Ectodermal cell (in vitro differentiated cells): ENCODE measurements around the gene COX8A.
A peak's percentile ranks its signal among the peaks of the same experiment; 100 is the strongest.
"Not testable (repeated sequence)": the region's sequence is repeated elsewhere in the genome, so short reads cannot be mapped to it uniquely, and the experiment has no call there.

Experiments used
- H3K27ac ChIP-seq: 2 replicates; pipeline ENCODE4 v1.7.0; 2013; ENCODE audit warnings: mild to moderate bottlenecking, low read depth, low read length; ENCODE audit not compliant: insufficient read depth, poor library complexity, severe bottlenecking
- H3K27me3 ChIP-seq: 2 replicates; pipeline ENCODE4 v1.7.0; 2013; ENCODE audit warnings: mild to moderate bottlenecking, low read length; ENCODE audit not compliant: insufficient read depth, control insufficient read depth, poor library complexity, severe bottlenecking
- H3K36me3 ChIP-seq: one replicate; pipeline ENCODE4 v1.7.0; 2013; ENCODE audit warnings: low read length; ENCODE audit not compliant: control insufficient read depth, insufficient read depth
- H3K4me1 ChIP-seq: one replicate; pipeline ENCODE4 v1.7.0; 2013; ENCODE audit warnings: low read length; ENCODE audit not compliant: control insufficient read depth, insufficient read depth
- H3K4me3 ChIP-seq: 2 replicates; pipeline ENCODE4 v1.7.0; 2013; ENCODE audit warnings: low read depth, low read length, control low read depth; ENCODE audit not compliant: insufficient read depth
- H3K9me3 ChIP-seq: 2 replicates; pipeline ENCODE4 v1.7.0; 2013; ENCODE audit warnings: mild to moderate bottlenecking, low read length, moderate library complexity; ENCODE audit not compliant: control insufficient read depth
- WGBS, 2 experiments: methylation state at CpG; one replicate each; pipeline ENCODE4 v1.1.7; 2013; ENCODE audit warnings: missing lambda C conversion rate in 2 of 2; 5-methylcytosine and 5-hydroxymethylcytosine counted together

The COX8A gene

DNA sequence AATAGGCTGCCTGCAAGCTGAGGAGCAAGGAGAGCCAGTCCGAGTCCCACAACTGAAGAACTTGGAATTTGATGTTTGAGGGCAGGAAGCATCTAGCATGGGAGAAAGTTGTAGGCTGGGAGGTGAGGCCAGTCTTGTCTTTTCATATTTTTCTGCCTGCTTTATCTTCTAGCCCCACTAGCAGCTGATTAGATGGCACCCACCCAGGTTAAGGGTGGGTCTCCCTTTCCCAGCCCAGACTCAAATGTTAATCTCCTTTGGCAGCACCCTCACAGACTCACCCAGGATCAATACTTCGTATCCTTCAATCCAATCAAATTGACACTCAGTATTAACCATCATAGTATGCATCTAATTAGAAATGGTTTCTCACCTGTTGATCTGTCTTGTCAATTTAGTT is 5.0 kb upstream of the COX8A start:
- no peak overlapping the region for H3K4me3 ChIP-seq
- H3K4me1 ChIP-seq = no peaks in the 10 kb centered on the region
- 90 to 91% methylated on average over 2 of the region's 2 CpGs for WGBS, 2 experiments
- H3K27me3 ChIP-seq = peaks cover 8% of the 10 kb centered on the region
- H3K36me3 ChIP-seq = no peaks in the 10 kb centered on the region
- no peaks in the 10 kb centered on the region for H3K9me3 ChIP-seq
- H3K27ac ChIP-seq = no peak overlapping the region

DNA sequence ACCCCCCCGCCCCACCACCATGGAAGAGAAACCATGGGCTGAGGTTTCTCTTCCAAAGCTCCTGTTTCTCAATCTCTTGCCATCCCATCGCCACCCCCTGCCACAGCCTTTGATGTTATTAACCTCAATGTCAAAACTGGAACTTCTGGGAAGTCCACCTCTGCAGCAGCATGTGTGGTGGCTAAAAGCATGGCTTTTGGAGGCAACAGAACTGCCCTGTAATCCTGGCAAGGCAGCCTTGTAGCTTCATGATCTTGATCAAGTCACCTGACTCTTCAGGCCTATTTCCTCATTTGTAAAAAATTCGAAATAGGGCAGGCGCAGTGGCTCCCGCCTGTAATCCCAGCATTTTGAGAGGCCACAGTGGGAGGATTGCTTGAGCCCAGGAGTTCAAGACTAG is 3.5 kb upstream of the COX8A start:
- no peaks in the 10 kb centered on the region for H3K36me3 ChIP-seq
- no peaks in the 10 kb centered on the region for H3K9me3 ChIP-seq
- no peak overlapping the region for H3K4me3 ChIP-seq
- peaks cover 2% of the 10 kb centered on the region for H3K4me1 ChIP-seq
- whole genome bisulfite sequencing, 2 experiments = 82 to 88% methylated on average over 5 of the region's 5 CpGs
- H3K27ac ChIP-seq = no peak overlapping the region
- H3K27me3 ChIP-seq = peaks cover 8% of the 10 kb centered on the region

DNA sequence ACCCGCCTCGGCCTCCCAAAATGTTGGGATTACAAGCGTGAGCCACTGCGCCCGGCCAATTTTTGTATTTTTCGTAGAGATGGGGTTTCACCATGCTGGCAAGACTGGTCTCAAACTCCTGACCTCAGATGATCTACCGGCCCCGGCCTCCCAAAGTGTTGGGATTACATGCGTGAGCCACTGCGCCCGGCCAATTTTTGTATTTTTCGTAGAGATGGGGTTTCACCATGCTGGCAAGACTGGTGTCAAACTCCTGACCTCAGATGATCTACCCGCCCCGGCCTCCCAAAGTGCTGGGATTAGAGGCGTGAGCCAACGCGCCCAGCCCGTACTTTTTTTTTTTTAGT is 535 bp upstream of the COX8A start:
- H3K36me3 ChIP-seq, H3K27ac ChIP-seq, H3K27me3 ChIP-seq, H3K9me3 ChIP-seq: not testable (repeated sequence)
- H3K4me3 ChIP-seq = peak overlapping the region; percentile 77
- WGBS, 2 experiments = 82 to 86% methylated on average over 18 of the region's 18 CpGs
- H3K4me1 ChIP-seq = peaks cover 14% of the 10 kb centered on the region

DNA sequence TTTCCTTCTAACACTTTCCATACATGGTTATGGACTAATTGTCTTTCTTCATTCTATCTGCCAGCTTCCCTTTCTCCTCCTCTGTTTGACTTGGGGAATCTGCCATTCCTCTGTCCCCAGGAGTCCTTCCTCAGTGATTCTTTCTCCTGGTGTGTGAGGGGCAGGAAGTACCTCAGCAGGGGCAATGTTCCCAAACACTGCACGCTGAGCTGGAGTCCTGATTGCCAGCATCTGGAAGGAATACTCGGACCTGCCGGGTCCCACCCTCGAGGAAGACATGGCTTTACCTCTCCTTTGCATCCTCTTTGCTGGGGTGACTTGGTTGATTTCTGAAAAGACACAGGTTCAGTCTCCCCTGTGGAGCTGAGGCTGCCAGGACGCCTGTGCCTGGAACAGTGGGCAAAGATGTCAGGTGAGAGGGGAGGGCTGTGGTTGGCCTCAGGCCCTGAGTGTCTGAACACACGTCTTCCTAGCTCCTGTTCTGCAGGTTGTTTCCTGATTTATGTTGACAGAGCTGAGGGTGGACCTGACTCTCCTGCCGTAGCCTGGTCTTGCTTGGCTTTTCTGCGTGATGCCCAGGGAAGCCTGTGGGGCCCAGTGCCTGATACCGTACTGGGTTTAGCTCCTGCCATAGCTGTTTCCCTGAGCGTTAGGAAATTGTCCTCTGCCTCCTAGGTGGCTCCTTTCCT is 4.3 kb downstream of the COX8A start:
- H3K27ac ChIP-seq = no peak overlapping the region
- no peaks in the 10 kb centered on the region for H3K27me3 ChIP-seq
- H3K4me3 ChIP-seq = no peak overlapping the region
- H3K36me3 ChIP-seq = no peaks in the 10 kb centered on the region
- WGBS, 2 experiments = 52 to 59% methylated on average over 10 of the region's 10 CpGs
- H3K4me1 ChIP-seq = peaks cover 14% of the 10 kb centered on the region
- no peaks in the 10 kb centered on the region for H3K9me3 ChIP-seq

GRCh38 chr11:63979426-63979825 is 5.0 kb downstream of the COX8A start:
- Histone ChIP-seq H3K4me1 (peaks cover 14% of the 10 kb centered on the region), H3K27ac (no peak overlapping the region), H3K4me3 (no peak overlapping the region), H3K27me3 (no peaks in the 10 kb centered on the region), H3K9me3 (no peaks in the 10 kb centered on the region), H3K36me3 (no peaks in the 10 kb centered on the region)
- WGBS, 2 experiments = 93 to 97% methylated on average over 5 of the region's 5 CpGs

DNA sequence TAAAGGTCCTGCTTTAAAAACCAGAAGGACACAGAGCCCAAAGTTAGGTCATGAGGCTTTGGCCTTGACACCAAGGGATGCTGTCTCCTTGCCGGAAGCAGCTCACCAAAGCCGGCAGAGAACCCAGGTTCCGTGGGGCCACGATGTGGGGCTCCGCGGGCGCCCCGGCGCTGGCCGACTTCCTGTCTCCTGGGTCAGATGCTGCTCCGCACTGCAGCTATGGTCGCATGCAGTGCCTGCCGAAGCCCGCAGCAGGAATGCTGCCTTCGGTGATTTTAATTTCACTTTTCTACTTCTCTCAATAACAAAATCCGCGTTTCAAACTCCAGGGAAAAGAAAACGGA is 11.4 kb downstream of the COX8A start:
- Histone ChIP-seq H3K27ac (peak overlapping the region; percentile 98), H3K4me1 (peaks cover 11% of the 10 kb centered on the region), H3K27me3 (no peaks in the 10 kb centered on the region), H3K9me3 (no peaks in the 10 kb centered on the region), H3K36me3 (peaks cover 6% of the 10 kb centered on the region), H3K4me3 (peak overlapping the region; percentile 91)
- WGBS, 2 experiments = 33 to 41% methylated on average over 18 of the region's 18 CpGs

DNA sequence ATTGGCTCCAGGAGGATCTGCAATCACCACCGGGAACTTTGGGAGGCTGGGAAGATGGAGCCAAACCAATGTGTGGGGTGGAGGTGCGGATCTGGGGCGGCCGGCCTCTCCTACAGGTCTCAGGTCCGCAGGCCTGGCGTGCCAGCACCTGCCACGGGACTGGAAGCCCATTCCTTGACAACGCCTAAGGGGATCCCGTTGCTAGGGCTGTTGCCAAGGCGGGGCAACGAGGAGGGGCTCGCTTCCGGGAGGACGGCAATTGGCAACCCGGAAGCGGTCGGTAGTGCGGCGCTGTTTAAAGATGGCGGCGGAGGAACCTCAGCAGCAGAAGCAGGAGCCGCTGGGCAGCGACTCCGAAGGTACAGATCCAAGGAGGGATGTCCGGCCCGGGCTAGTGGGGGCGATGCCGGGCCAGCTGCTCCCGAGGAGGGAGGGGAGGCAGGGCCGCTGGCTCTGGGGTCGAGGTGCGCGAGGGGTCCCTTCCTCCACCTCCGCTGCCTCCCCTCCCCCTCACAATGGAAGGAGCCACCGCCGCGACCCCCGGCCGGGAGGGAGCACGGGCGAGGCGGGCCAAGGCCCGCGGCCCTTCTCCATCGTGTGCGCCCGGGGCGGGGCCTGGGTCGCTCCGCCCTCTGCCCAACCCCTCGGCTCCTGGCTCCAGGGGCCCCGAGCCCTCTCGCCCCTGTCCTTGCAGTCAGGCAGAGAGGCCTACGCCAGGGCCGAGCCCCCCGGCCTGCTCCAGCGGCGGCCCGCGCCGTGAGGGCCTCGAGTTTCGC is 11.9 kb downstream of the COX8A start, which contains the start of gene OTUB1:
Gene OTUB1 (plus strand): TSS at position 283 of the 776 bp plus-strand sequence. CDS start 19 bp downstream, at position 302.
- Histone ChIP-seq H3K27ac (peak within 1 kb of the TSS; percentile 98), H3K36me3 (peaks cover 8% of the 10 kb centered on the region), H3K9me3 (no peaks in the 10 kb centered on the region), H3K27me3 (no peaks in the 10 kb centered on the region), H3K4me3 (peak within 1 kb of the TSS; percentile 91), H3K4me1 (peaks cover 11% of the 10 kb centered on the region)
- WGBS, 2 experiments = 0 to 1% methylated on average over 63 of the region's 63 CpGs

DNA sequence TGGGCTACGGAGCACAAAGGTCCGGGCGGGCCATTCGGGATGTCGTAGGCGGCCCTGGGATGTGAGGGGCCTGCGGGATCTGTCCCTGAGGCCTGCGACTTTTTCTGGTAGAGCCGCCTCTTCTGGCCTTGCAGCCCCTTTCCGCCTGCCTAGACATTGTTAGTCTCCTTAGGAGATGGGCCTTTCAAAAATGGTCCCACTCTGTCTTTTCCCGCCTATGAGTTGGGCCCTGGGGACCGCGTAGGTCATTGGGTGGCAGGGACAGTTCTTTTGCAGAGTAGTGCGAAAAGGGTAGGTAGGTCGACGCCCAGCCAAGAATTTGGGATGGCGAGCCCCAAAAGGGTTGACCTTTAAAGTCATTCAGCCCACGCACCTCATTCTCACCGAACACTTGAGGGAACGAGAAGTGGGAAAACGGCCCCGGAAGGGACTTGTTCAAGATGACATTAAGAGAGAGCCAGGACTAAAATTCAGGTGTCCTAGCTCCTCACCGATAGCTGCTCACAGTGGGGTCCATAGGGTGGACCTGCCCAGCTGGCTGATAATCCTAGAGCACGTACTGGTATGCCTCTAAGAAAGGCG is 12.6 kb downstream of the COX8A start:
- Histone ChIP-seq H3K27me3 (no peaks in the 10 kb centered on the region), H3K36me3 (peaks cover 11% of the 10 kb centered on the region), H3K4me3 (peak overlapping the region; percentile 91), H3K4me1 (peaks cover 11% of the 10 kb centered on the region), H3K27ac (peak overlapping the region; percentile 98), H3K9me3 (no peaks in the 10 kb centered on the region)
- 42% methylated on average over 25 of the region's 25 CpGs for WGBS, 2 experiments

GRCh38 chr11:63991558-63991957 is 17.1 kb downstream of the COX8A start:
- Histone ChIP-seq H3K27me3 (no peaks in the 10 kb centered on the region), H3K9me3 (no peaks in the 10 kb centered on the region), H3K27ac (no peak overlapping the region), H3K4me1 (peaks cover 8% of the 10 kb centered on the region), H3K36me3 (peaks cover 11% of the 10 kb centered on the region), H3K4me3 (no peak overlapping the region)
- WGBS, 2 experiments = 95 to 96% methylated on average over 10 of the region's 10 CpGs

- Histone ChIP-seq H3K4me1 (peaks cover 8% of the 10 kb centered on the region), H3K4me3 (no peak overlapping the region), H3K27ac (no peak overlapping the region), H3K9me3 (no peaks in the 10 kb centered on the region), H3K27me3 (no peaks in the 10 kb centered on the region), H3K36me3 (peaks cover 24% of the 10 kb centered on the region)
- 95% methylated on average over 5 of the region's 5 CpGs for WGBS, 2 experiments
Measured at GRCh38 chr11:63993100-63993499, 18.7 kb downstream of the COX8A start.
